ENCODE measurements around the gene ANK2.

GRCh38 chr4:113358784-113359183 lies 309.3 kb downstream of the ANK2 start:
- TF ChIP-seq CTCF (IDR thresholded peaks at IDR 0.05) (no peak), POLR2A (IDR thresholded peaks at IDR 0.05) (no peak)
